ENCODE data around the gene TRIP11.
A peak's percentile ranks its signal among the peaks of the same experiment; 100 is the strongest.

The TRIP11 gene

GRCh38 chr14:91996948-91997371 lies 42.9 kb downstream of the TRIP11 start:
- Mint-ChIP-seq H3K27ac (no peak overlapping the region), H3K27me3 (no peaks in the 10 kb centered on the region), H3K9me3 (no peaks in the 10 kb centered on the region), H3K4me3 (no peak overlapping the region), H3K4me1 (ENCODE audit: low read depth) (peaks cover 13% of the 10 kb centered on the region), H3K36me3 (ENCODE audit: low read depth) (peaks cover 72% of the 10 kb centered on the region)
- intact Hi-C loops (cut with micrococcal nuclease), result loop anchor here (5.0 to 10.0 kb wide), 2 partner anchors 345 to 522 kb away; no protein-coding TSS in a partner anchor

- no peaks in the 10 kb centered on the region for H3K9me3 Mint-ChIP-seq
- intact Hi-C loops (cut with micrococcal nuclease), result no loop called here
- H3K4me1 Mint-ChIP-seq (ENCODE audit: low read depth), result peaks cover 14% of the 10 kb centered on the region
- H3K36me3 Mint-ChIP-seq (ENCODE audit: low read depth), result peaks cover 62% of the 10 kb centered on the region
- no peak overlapping the region for H3K27ac Mint-ChIP-seq
- no peak overlapping the region for H3K4me3 Mint-ChIP-seq
- no peaks in the 10 kb centered on the region for H3K27me3 Mint-ChIP-seq
Observed at GRCh38 chr14:91987192-91987591, 52.7 kb downstream of the TRIP11 start.

- Mint-ChIP-seq H3K4me1 (ENCODE audit: low read depth) (peaks cover 14% of the 10 kb centered on the region), H3K27me3 (no peaks in the 10 kb centered on the region), H3K27ac (no peak overlapping the region), H3K36me3 (ENCODE audit: low read depth) (peaks cover 62% of the 10 kb centered on the region), H3K4me3 (no peak overlapping the region), H3K9me3 (no peaks in the 10 kb centered on the region)
- intact Hi-C loops (cut with micrococcal nuclease), result no loop called here
Observed at GRCh38 chr14:91985521-91986255, 54.2 kb downstream of the TRIP11 start.

GRCh38 chr14:91985008-91985407 lies 54.9 kb downstream of the TRIP11 start:
- peaks cover 62% of the 10 kb centered on the region for H3K36me3 Mint-ChIP-seq (ENCODE audit: low read depth)
- H3K27ac Mint-ChIP-seq, result no peak overlapping the region
- no peaks in the 10 kb centered on the region for H3K27me3 Mint-ChIP-seq
- no peaks in the 10 kb centered on the region for H3K9me3 Mint-ChIP-seq
- intact Hi-C loops (cut with micrococcal nuclease), result no loop called here
- peaks cover 19% of the 10 kb centered on the region for H3K4me1 Mint-ChIP-seq (ENCODE audit: low read depth)
- no peak overlapping the region for H3K4me3 Mint-ChIP-seq

- intact Hi-C loops (cut with micrococcal nuclease), result no loop called here
- H3K4me3 Mint-ChIP-seq, result no peak overlapping the region
- H3K9me3 Mint-ChIP-seq, result no peaks in the 10 kb centered on the region
- H3K27me3 Mint-ChIP-seq, result no peaks in the 10 kb centered on the region
- H3K36me3 Mint-ChIP-seq (ENCODE audit: low read depth), result peaks cover 61% of the 10 kb centered on the region
- H3K4me1 Mint-ChIP-seq (ENCODE audit: low read depth), result peaks cover 26% of the 10 kb centered on the region
- H3K27ac Mint-ChIP-seq, result no peak overlapping the region
Observed at GRCh38 chr14:91983588-91983987, 56.3 kb downstream of the TRIP11 start.

- Mint-ChIP-seq H3K4me3 (no peak overlapping the region), H3K27ac (peak overlapping the region; percentile 50), H3K9me3 (no peaks in the 10 kb centered on the region), H3K36me3 (ENCODE audit: low read depth) (peaks cover 55% of the 10 kb centered on the region), H3K4me1 (ENCODE audit: low read depth) (peaks cover 22% of the 10 kb centered on the region), H3K27me3 (no peaks in the 10 kb centered on the region)
- intact Hi-C loops (cut with micrococcal nuclease), result no loop called here
Observed at GRCh38 chr14:91980157-91980556, 59.7 kb downstream of the TRIP11 start.

- no peak overlapping the region for H3K4me3 Mint-ChIP-seq
- no peaks in the 10 kb centered on the region for H3K27me3 Mint-ChIP-seq
- peaks cover 55% of the 10 kb centered on the region for H3K36me3 Mint-ChIP-seq (ENCODE audit: low read depth)
- peaks cover 18% of the 10 kb centered on the region for H3K4me1 Mint-ChIP-seq (ENCODE audit: low read depth)
- no peaks in the 10 kb centered on the region for H3K9me3 Mint-ChIP-seq
- H3K27ac Mint-ChIP-seq, result no peak overlapping the region
- intact Hi-C loops (cut with micrococcal nuclease), result no loop called here
Observed at GRCh38 chr14:91977884-91978283, 62.0 kb downstream of the TRIP11 start.

- intact Hi-C loops (cut with micrococcal nuclease), result no loop called here
Observed at GRCh38 chr14:91975763-91976162, 64.1 kb downstream of the TRIP11 start.

GRCh38 chr14:91971188-91971778 lies 68.6 kb downstream of the TRIP11 start:
- no peaks in the 10 kb centered on the region for H3K27me3 Mint-ChIP-seq
- no peaks in the 10 kb centered on the region for H3K4me1 Mint-ChIP-seq (ENCODE audit: low read depth)
- intact Hi-C loops (cut with micrococcal nuclease), result no loop called here
- peaks cover 59% of the 10 kb centered on the region for H3K36me3 Mint-ChIP-seq (ENCODE audit: low read depth)
- no peaks in the 10 kb centered on the region for H3K9me3 Mint-ChIP-seq
- no peak overlapping the region for H3K4me3 Mint-ChIP-seq
- no peak overlapping the region for H3K27ac Mint-ChIP-seq

More at GRCh38 chr14:91975763-91976162, 64.1 kb downstream of the TRIP11 start:
- Mint-ChIP-seq H3K4me3 (no peak overlapping the region), H3K27me3 (no peaks in the 10 kb centered on the region), H3K27ac (no peak overlapping the region), H3K9me3 (no peaks in the 10 kb centered on the region), H3K36me3 (ENCODE audit: low read depth) (peaks cover 52% of the 10 kb centered on the region), H3K4me1 (ENCODE audit: low read depth) (peaks cover 16% of the 10 kb centered on the region)

- intact Hi-C loops (cut with micrococcal nuclease), result no loop called here
Observed at GRCh38 chr14:91968280-91968679, 71.6 kb downstream of the TRIP11 start.

GRCh38 chr14:91964724-91965123 lies 75.1 kb downstream of the TRIP11 start:
- Mint-ChIP-seq H3K4me3 (no peak overlapping the region), H3K27ac (no peak overlapping the region), H3K27me3 (peaks cover 2% of the 10 kb centered on the region), H3K9me3 (no peaks in the 10 kb centered on the region), H3K4me1 (ENCODE audit: low read depth) (no peaks in the 10 kb centered on the region), H3K36me3 (ENCODE audit: low read depth) (peaks cover 22% of the 10 kb centered on the region)
- intact Hi-C loops (cut with micrococcal nuclease), result no loop called here

More at GRCh38 chr14:91968280-91968679, 71.6 kb downstream of the TRIP11 start:
- Mint-ChIP-seq H3K4me3 (no peak overlapping the region), H3K27ac (no peak overlapping the region), H3K27me3 (no peaks in the 10 kb centered on the region), H3K9me3 (no peaks in the 10 kb centered on the region), H3K36me3 (ENCODE audit: low read depth) (peaks cover 40% of the 10 kb centered on the region), H3K4me1 (ENCODE audit: low read depth) (no peaks in the 10 kb centered on the region)

GRCh38 chr14:91964011-91964410 lies 75.8 kb downstream of the TRIP11 start:
- Mint-ChIP-seq H3K4me1 (ENCODE audit: low read depth) (no peaks in the 10 kb centered on the region), H3K27me3 (peaks cover 2% of the 10 kb centered on the region), H3K36me3 (ENCODE audit: low read depth) (peaks cover 15% of the 10 kb centered on the region), H3K4me3 (no peak overlapping the region), H3K9me3 (no peaks in the 10 kb centered on the region), H3K27ac (no peak overlapping the region)
- intact Hi-C loops (cut with micrococcal nuclease), result no loop called here

- Mint-ChIP-seq H3K27me3 (peaks cover 2% of the 10 kb centered on the region), H3K27ac (no peak overlapping the region), H3K36me3 (ENCODE audit: low read depth) (peaks cover 9% of the 10 kb centered on the region), H3K4me3 (no peak overlapping the region), H3K4me1 (ENCODE audit: low read depth) (no peaks in the 10 kb centered on the region), H3K9me3 (no peaks in the 10 kb centered on the region)
- intact Hi-C loops (cut with micrococcal nuclease), result no loop called here
Observed at GRCh38 chr14:91963465-91963864, 76.4 kb downstream of the TRIP11 start.

GRCh38 chr14:91961297-91962220 lies 78.3 kb downstream of the TRIP11 start:
- intact Hi-C loops (cut with micrococcal nuclease), result no loop called here
- no peaks in the 10 kb centered on the region for H3K4me1 Mint-ChIP-seq (ENCODE audit: low read depth)
- H3K4me3 Mint-ChIP-seq, result no peak overlapping the region
- H3K27ac Mint-ChIP-seq, result no peak overlapping the region
- H3K36me3 Mint-ChIP-seq (ENCODE audit: low read depth), result no peaks in the 10 kb centered on the region
- no peaks in the 10 kb centered on the region for H3K9me3 Mint-ChIP-seq
- H3K27me3 Mint-ChIP-seq, result peaks cover 2% of the 10 kb centered on the region

All from dendritic cell treated with granulocyte-macrophage colony-stimulating factor and Interleukin-4, amounts not matched to agents 40 ng/mL and 50 ng/mL, for 4 days (primary cell).